ENCODE results near the gene IL17C. TPM values are rescaled to one million over a fixed set of nuclear protein-coding genes. Genes with fewer than 3 reads are reported as not detected.

Gene IL17C
- total RNA-seq, 1 experiment from 2014 or later, result 0.31 TPM

GRCh38 chr16:88613911-88614817, 24.2 kb upstream of the IL17C start:
- Histone ChIP-seq H4K8ac (replicated peaks; ENCODE audit: insufficient read length, low read depth, low read length) (no peak overlapping the region), H3K23ac (ENCODE audit: insufficient read length, low read depth, low read length) (no peak overlapping the region), H2AFZ (ENCODE audit: low read length) (no peak overlapping the region), H3K79me1 (ENCODE audit: insufficient read depth, low read depth, low read length, poor library complexity, severe bottlenecking) (no peaks in the 10 kb centered on the region), H3K4me2 (ENCODE audit: insufficient read depth, insufficient read length, low read length) (no peak overlapping the region), H3K9me3 (ENCODE audit: control insufficient read depth, low read depth, low read length) (no peaks in the 10 kb centered on the region), H3K56ac (ENCODE audit: insufficient read length, low read depth, low read length) (no peak overlapping the region), H2BK120ac (ENCODE audit: low read depth, low read length, poor library complexity, severe bottlenecking) (no peak overlapping the region), H3K4me1 (ENCODE audit: insufficient read depth, low read length) (no peaks in the 10 kb centered on the region; the same call in 1 of the 2 replicates), H4K20me1 (ENCODE audit: control insufficient read depth, insufficient read depth, insufficient read length) (no peaks in the 10 kb centered on the region), H3K79me2 (ENCODE audit: insufficient read depth, low read length) (no peaks in the 10 kb centered on the region; the same call in 1 of the 2 replicates), H2BK5ac (ENCODE audit: insufficient read length, low read length) (no peak overlapping the region), H3K27ac (ENCODE audit: insufficient read length, low read depth, low read length) (no peak overlapping the region), H4K5ac (ENCODE audit: insufficient read length, low read depth, low read length) (no peak overlapping the region), H2BK15ac (ENCODE audit: low read depth, low read length) (no peak overlapping the region), H3K23me2 (ENCODE audit: insufficient read length, low read depth, low read length, poor library complexity, severe bottlenecking) (no peaks in the 10 kb centered on the region), H3K14ac (ENCODE audit: insufficient read depth, low read length) (no peak overlapping the region), H2BK12ac (ENCODE audit: insufficient read length, low read depth, low read length) (no peak overlapping the region), H3T11ph (ENCODE audit: low read length) (no peak overlapping the region), H3K27me3 (ENCODE audit: insufficient read depth, low read length) (no peaks in the 10 kb centered on the region), H3K18ac (ENCODE audit: insufficient read length, low read depth, low read length) (no peak overlapping the region), H2AK5ac (ENCODE audit: insufficient read length, low read length) (no peak overlapping the region), H3K4ac (ENCODE audit: low read depth, low read length) (no peak overlapping the region), H2BK20ac (ENCODE audit: low read depth, low read length, poor library complexity, severe bottlenecking) (no peak overlapping the region), H3K9ac (ENCODE audit: extremely low read depth, insufficient read length, low read length) (no peak overlapping the region), H4K91ac (ENCODE audit: insufficient read length, low read depth, low read length) (no peak overlapping the region)
- no peak for TF ChIP-seq CTCF (conservative IDR thresholded peaks at IDR 0.05)
- WGBS (ENCODE audit: extremely low coverage, insufficient read length, low lambda C conversion rate), result no CpG with 5 or more reads among the region's 19 CpGs
- Mint-ChIP-seq H3K4me1 (peaks cover 6 to 36% of the 10 kb centered on the region in 2 experiments), H3K36me3 (ENCODE audit: insufficient read depth in 1 of 3, low read depth in 3 of 3) (peaks cover 18 to 58% (median 36%) of the 10 kb centered on the region in 3 experiments), H3K27me3 (ENCODE audit: low read depth) (no peaks in the 10 kb centered on the region), H3K9me3 (no peaks in the 10 kb centered on the region), H3K27ac (no peak overlapping the region), H3K4me3 (no peak overlapping the region)
- DNase-seq, result no peak

Data from H9 (cell line).